Kidney (tissue), 14 donors: ENCODE measurements around the gene TMEM217. TPM values are rescaled to one million over a fixed set of nuclear protein-coding genes. Genes with fewer than 3 reads are reported as not detected.
A peak's percentile ranks its signal among the peaks of the same experiment; 100 is the strongest.

Experiments
- DNase-seq, 5 donors: peaks; one replicate each; pipeline ENCODE4 v3.0.0-alpha.2; 2013 to 2020
- FAIRE-seq: peaks from 2 replicates; lab custom pipeline; 2012; peaks lifted over from hg19 to GRCh38; lab: Jason Lieb, UNC
- H3K27ac ChIP-seq, 2 donors: one replicate each; pipeline ENCODE4 v1.7.0; 2013; ENCODE audit warnings: low read depth in 2 of 2, low read length in 2 of 2, inconsistent platforms in 1 of 2
- H3K27me3 ChIP-seq: one replicate; pipeline ENCODE4 v1.7.1; 2013; ENCODE audit warnings: low read length, inconsistent platforms; ENCODE audit not compliant: control insufficient read depth, insufficient read depth
- H3K36me3 ChIP-seq, 3 donors: one replicate each; pipeline versions ENCODE4 v1.7.0 to v1.7.1; 2013; ENCODE audit warnings: low read length in 3 of 3, control low read depth in 1 of 3, inconsistent platforms in 1 of 3; ENCODE audit not compliant: insufficient read depth in 3 of 3, control insufficient read depth in 2 of 3
- H3K4me1 ChIP-seq, 3 donors: one replicate each; pipeline versions ENCODE4 v1.7.0 to v1.7.1; 2013; ENCODE audit warnings: low read length in 3 of 3, inconsistent platforms in 1 of 3, low read depth in 1 of 3; ENCODE audit not compliant: control insufficient read depth in 2 of 3, insufficient read depth in 2 of 3
- H3K4me3 ChIP-seq, 3 donors: one replicate each; pipeline versions ENCODE4 v1.7.0 to v1.8.1; 2013; ENCODE audit warnings: low read length in 3 of 3, control low read depth in 1 of 3, inconsistent platforms in 1 of 3
- H3K9ac ChIP-seq, 3 donors: one replicate each; pipeline versions ENCODE4 v1.7.0 to v1.7.1; 2013; ENCODE audit warnings: low read length in 3 of 3, control low read depth in 1 of 3, inconsistent platforms in 1 of 3
- H3K9me3 ChIP-seq, 3 donors: one replicate each; pipeline versions ENCODE4 v1.7.0 to v1.7.1; 2013; ENCODE audit warnings: low read length in 3 of 3, control low read depth in 1 of 3, inconsistent platforms in 1 of 3; ENCODE audit not compliant: control insufficient read depth in 2 of 3, insufficient read depth in 1 of 3
- intact Hi-C: fragments of 100-400 bp; cut with DNase I; formaldehyde crosslinking; loops from one replicate; pipeline ENCODE4 v1.11.1; 2022
- polyA plus RNA-seq: library from polyadenylated mRNA; stranded (reverse); fragments of 350-450 nt; fragmentation: Illumina TruSeq; extraction: RNeasy Lipid Tissue Mini Kit (QIAGEN cat#74804); gene quantifications from one replicate; pipeline ENCODE4 v1.2.3, GENCODE V29; 2014; ENCODE audit warnings: low read depth, low replicate concordance; ENCODE audit not compliant: insufficient read depth
- total RNA-seq: library from RNA; stranded (reverse); fragmentation: NEBNext Ultra II Directional; extraction: Animal tissue kit (Norgen Biotek cat#: 25700); gene quantifications from one replicate; pipeline ENCODE4 v1.2.1, GENCODE V29; 2021
- TF ChIP-seq, protein P1 (sequence below): IDR thresholded peaks from 3 replicates; pipeline ENCODE4 v1.5.1; 2012; ENCODE audit warnings: mild to moderate bottlenecking, moderate library complexity, borderline replicate concordance; ENCODE audit not compliant: insufficient read depth; ENCODE audit errors: extremely low read depth
- donor health status: control.
- donor health status: control.
- donor health status: control.
- donor health status: control.
- donor health status: control.
- donor health status: DM: yes; HTN: yes; CAD: no.
- donor health status: Normal renal cell carcinoma (clear cell type).

TMEM217 gene
- total and polyA plus RNA-seq, 2 donors from 2014 or later, result 0.67 to 0.72 TPM

DNA sequence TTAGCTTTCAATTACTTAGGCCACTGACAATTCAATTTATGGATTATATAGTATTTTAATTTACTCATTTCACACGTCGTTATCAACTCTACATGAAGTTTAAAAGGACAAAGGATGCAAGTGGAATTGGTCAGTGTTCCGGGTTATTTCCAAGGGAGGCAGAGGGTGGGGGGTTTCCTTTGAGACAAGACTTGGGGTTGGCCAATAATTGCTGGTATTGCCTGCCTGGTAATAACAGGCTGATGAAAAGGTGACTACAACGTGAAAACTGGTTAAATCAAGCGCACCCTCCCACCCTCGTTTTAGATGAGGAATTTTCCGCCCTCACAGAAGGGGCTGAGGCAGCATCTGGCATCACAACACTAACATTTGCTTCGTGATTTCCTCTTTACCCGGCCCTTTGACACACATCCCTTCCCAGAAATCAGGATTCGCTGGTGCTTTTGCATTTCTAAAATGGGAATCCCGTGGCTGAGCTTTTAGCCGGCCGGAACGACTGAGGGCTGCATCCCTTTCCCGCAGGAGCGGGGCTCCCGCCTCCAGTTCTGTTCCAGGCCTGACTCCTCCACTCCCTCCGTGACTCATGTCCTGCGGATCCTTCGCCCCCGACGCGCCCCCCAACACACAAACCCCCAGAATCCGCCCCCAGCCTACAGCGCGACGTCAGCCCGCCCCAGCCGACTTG, 89.0 kb downstream of the TMEM217 start:
- peaks cover 0 to 8% (median 8%) of the 10 kb centered on the region in 3 donors for H3K4me1 ChIP-seq

DNA sequence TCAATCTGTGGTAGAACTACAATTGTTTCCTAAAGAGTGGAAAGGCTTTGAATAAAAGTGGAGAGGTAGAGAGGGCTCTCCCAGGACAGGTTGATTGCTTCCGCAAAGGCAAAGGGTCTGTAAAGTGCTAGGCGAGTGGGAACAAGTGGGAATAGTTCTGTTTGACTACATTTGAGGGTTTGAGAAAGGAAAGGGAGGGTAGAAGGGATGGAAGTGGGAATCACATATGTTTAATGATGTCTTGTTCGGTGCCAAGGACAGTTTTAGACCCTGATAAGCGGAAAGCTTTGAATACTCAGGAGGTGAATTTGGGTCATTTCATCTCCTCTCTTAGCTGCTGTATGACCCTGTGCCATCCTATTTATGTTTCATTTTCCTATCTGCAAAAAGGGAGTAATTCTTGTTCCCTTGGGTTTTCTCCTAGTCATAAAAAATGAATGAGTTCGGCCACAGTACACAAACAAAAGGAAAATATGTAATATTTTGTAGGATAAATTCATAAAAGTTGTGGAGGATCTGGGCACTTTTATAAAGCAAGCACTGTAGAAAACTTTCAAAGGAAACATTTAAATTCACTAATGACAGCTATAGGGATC, 89.7 kb downstream of the TMEM217 start:
- H3K9ac ChIP-seq, result peak overlapping the region in 1 of 3 donors; percentile 48
- no peak for FAIRE-seq

More for the DNA sequence above, 89.0 kb downstream of the TMEM217 start:
- intact Hi-C loops, result no loop called here
- H3K27ac ChIP-seq, result peak overlapping the region; percentile 94 to 96
- no peaks in the 10 kb centered on the region for H3K9me3 ChIP-seq
- H3K27me3 ChIP-seq, result no peaks in the 10 kb centered on the region
- DNase-seq (peak in 2 of 5 donors; percentile 81 to 84), FAIRE-seq (no peak)
- peak overlapping the region; percentile 66 to 74 (median 66) for H3K4me3 ChIP-seq
- H3K36me3 ChIP-seq, result peaks cover 9 to 16% (median 10%) of the 10 kb centered on the region in 3 donors
- TF ChIP-seq, protein P1, sequence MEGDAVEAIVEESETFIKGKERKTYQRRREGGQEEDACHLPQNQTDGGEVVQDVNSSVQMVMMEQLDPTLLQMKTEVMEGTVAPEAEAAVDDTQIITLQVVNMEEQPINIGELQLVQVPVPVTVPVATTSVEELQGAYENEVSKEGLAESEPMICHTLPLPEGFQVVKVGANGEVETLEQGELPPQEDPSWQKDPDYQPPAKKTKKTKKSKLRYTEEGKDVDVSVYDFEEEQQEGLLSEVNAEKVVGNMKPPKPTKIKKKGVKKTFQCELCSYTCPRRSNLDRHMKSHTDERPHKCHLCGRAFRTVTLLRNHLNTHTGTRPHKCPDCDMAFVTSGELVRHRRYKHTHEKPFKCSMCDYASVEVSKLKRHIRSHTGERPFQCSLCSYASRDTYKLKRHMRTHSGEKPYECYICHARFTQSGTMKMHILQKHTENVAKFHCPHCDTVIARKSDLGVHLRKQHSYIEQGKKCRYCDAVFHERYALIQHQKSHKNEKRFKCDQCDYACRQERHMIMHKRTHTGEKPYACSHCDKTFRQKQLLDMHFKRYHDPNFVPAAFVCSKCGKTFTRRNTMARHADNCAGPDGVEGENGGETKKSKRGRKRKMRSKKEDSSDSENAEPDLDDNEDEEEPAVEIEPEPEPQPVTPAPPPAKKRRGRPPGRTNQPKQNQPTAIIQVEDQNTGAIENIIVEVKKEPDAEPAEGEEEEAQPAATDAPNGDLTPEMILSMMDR, result no peak
- H3K9ac ChIP-seq, result peak overlapping the region; percentile 8 to 88 (median 48)

DNA sequence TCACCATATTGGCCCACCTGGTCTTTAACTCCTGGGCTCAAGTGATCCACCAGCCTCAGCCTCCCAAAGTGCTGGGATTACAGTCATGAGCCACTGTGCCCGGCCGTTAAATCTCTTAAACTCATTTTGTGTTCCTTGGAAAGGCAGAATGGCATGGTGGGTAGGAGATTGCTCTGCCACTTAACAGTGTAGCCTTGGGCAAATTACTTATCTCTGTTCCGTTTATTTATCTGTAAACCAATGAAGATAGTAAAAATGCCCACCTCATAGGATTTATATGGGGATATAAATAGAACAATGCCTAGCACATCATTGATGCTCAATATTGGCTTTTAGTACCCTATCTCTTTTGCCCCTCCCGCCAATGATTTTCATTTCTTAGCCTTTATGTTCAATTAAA, 95.2 kb downstream of the TMEM217 start:
- TF ChIP-seq, protein P1, result no peak
- Histone ChIP-seq H3K4me1 (no peaks in the 10 kb centered on the region), H3K9me3 (no peaks in the 10 kb centered on the region), H3K27ac (no peak overlapping the region), H3K4me3 (no peak overlapping the region), H3K36me3 (no peaks in the 10 kb centered on the region), H3K9ac (no peak overlapping the region), H3K27me3 (no peaks in the 10 kb centered on the region)
- DNase-seq (no peak), FAIRE-seq (no peak)
- intact Hi-C loops, result no loop called here

More for the DNA sequence above, 89.7 kb downstream of the TMEM217 start:
- intact Hi-C loops, result no loop called here
- Histone ChIP-seq H3K27ac (peak overlapping the region in 1 of 2 donors; percentile 96), H3K9me3 (no peaks in the 10 kb centered on the region), H3K27me3 (no peaks in the 10 kb centered on the region), H3K4me3 (no peak overlapping the region), H3K4me1 (peaks cover 0 to 8% (median 8%) of the 10 kb centered on the region in 3 donors), H3K36me3 (peaks cover 3 to 9% (median 5%) of the 10 kb centered on the region in 3 donors)
- DNase-seq, result no peak
- TF ChIP-seq, protein P1, result no peak

Other genes starting within 250 kb of the TMEM217 start
- gene PIM1, start 88.0 kb downstream of the TMEM217 start, total RNA-seq, result 30.4 TPM
- 19.1 TPM for gene PIM1, start 88.0 kb downstream of the TMEM217 start, polyA plus RNA-seq
- 12.8 TPM for gene TBC1D22B, start 372 bp downstream of the TMEM217 start, total RNA-seq
- gene TBC1D22B, start 372 bp downstream of the TMEM217 start, polyA plus RNA-seq, result 9.7 TPM
- gene RNF8, start 95.8 kb upstream of the TMEM217 start, total RNA-seq, result 18.4 TPM
- gene RNF8, start 95.8 kb upstream of the TMEM217 start, polyA plus RNA-seq, result 18.5 TPM
- 35.6 TPM for gene CMTR1, start 175.1 kb upstream of the TMEM217 start, total RNA-seq
- gene CMTR1, start 175.1 kb upstream of the TMEM217 start, polyA plus RNA-seq, result 17.3 TPM
- gene CCDC167, start 241.7 kb upstream of the TMEM217 start, total RNA-seq, result 15.7 TPM
- 63.5 TPM for gene CCDC167, start 241.7 kb upstream of the TMEM217 start, polyA plus RNA-seq